ENCODE results near the gene NLRP12.
A peak's percentile ranks its signal among the peaks of the same experiment; 100 is the strongest.

NLRP12 gene

GRCh38 chr19:53867225-53868090 lies 43.3 kb upstream of the NLRP12 start, which contains the start of gene MYADM:
TSS of gene MYADM (plus strand) at chr19:53867883. CDS start at chr19:53873530, 5,647 bp downstream.
- Histone ChIP-seq H3K36me3 (ENCODE audit: control insufficient read depth in 5 of 5, insufficient read depth in 5 of 5, low read length in 5 of 5) (peaks cover 0 to 20% (median under 1%) of the 10 kb centered on the region in 5 donors), H3K27me3 (ENCODE audit: control insufficient read depth in 5 of 5, insufficient read depth in 4 of 5, low read length in 5 of 5) (no peaks in the 10 kb centered on the region), H3K9me3 (ENCODE audit: control insufficient read depth in 5 of 5, low read length in 5 of 5) (no peaks in the 10 kb centered on the region), H3K4me1 (ENCODE audit: control insufficient read depth in 5 of 5, insufficient read depth in 5 of 5, low read length in 5 of 5) (peaks cover 2 to 42% (median 34%) of the 10 kb centered on the region in 5 donors), H3K9ac (ENCODE audit: low read length in 5 of 5) (peak within 1 kb of the TSS; percentile 77 to 99 (median 95)), H3K27ac (ENCODE audit: low read depth, low read length) (peak within 1 kb of the TSS; percentile 89), H3K4me3 (ENCODE audit: low read depth in 1 of 5, low read length in 5 of 5) (peak within 1 kb of the TSS; percentile 98 to 100 (median 99))

GRCh38 chr19:53866865-53867224 lies 42.7 kb upstream of the NLRP12 start:
- Histone ChIP-seq H3K9ac (ENCODE audit: low read length in 5 of 5) (peak overlapping the region in 4 of 5 donors; percentile 17 to 82 (median 72)), H3K27ac (ENCODE audit: low read depth, low read length) (peak overlapping the region; percentile 86), H3K27me3 (ENCODE audit: control insufficient read depth in 5 of 5, insufficient read depth in 4 of 5, low read length in 5 of 5) (no peaks in the 10 kb centered on the region), H3K4me1 (ENCODE audit: control insufficient read depth in 5 of 5, insufficient read depth in 5 of 5, low read length in 5 of 5) (peaks cover 2 to 40% (median 32%) of the 10 kb centered on the region in 5 donors), H3K9me3 (ENCODE audit: control insufficient read depth in 5 of 5, low read length in 5 of 5) (no peaks in the 10 kb centered on the region), H3K36me3 (ENCODE audit: control insufficient read depth in 5 of 5, insufficient read depth in 5 of 5, low read length in 5 of 5) (peaks cover 0 to 14% (median 0%) of the 10 kb centered on the region in 5 donors), H3K4me3 (ENCODE audit: low read depth in 1 of 5, low read length in 5 of 5) (peak overlapping the region; percentile 60 to 82 (median 64))

DNA sequence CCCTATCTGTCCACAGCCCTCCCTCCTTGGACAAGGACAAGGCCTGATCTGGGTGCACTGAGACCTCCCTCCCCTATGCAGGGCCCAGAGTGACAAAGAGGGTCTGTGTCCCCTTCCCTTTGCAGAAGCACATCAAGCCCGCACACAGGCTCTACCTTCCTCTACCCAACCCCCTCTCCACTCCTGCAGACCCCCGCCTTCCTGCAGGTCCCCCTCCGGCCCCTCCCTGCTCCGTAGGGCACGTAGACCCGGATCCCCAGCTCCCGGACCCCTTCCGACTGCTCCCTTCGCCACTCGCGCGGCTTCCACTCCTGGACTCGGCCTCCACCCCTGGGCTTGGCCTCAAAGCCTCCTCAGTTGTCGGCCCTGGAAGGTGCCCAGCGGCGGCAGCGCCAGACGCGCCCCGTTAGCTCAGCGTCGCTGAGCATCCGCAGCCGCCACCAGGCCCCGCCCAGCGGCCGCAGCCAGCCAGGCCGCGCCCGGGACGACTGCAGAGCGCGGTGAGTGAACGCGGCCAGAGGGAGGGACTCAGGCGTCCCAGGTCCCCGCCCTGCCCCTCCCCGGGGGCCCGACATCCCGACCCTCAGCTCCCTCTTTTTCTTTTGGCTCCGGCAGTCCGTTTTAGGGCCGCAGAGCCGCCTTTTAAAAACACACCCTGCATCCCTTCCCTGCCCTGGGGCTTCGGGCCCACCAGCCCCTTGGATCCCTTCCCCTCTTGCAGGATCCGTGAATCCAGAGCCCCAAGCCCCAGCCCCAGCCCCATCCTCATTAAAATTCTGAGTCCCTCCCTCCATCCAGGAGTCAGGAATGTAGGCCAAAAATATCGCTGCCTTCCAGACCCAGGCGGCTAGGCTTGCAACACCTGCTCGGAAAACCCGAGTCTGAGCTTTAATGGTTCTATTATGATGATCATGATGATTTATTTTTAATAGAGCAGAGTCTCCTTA lies 42.1 kb upstream of the NLRP12 start:
- no peaks in the 10 kb centered on the region for H3K9me3 ChIP-seq (ENCODE audit: control insufficient read depth in 5 of 5, low read length in 5 of 5)

GRCh38 chr19:53865523-53865917 lies 41.4 kb upstream of the NLRP12 start:
- no peaks in the 10 kb centered on the region for H3K9me3 ChIP-seq (ENCODE audit: control insufficient read depth in 5 of 5, low read length in 5 of 5)
- peak overlapping the region; percentile 86 for H3K27ac ChIP-seq (ENCODE audit: low read depth, low read length)
- peaks cover 2 to 30% (median 23%) of the 10 kb centered on the region in 5 donors for H3K4me1 ChIP-seq (ENCODE audit: control insufficient read depth in 5 of 5, insufficient read depth in 5 of 5, low read length in 5 of 5)
- H3K9ac ChIP-seq (ENCODE audit: low read length in 5 of 5) = peak overlapping the region in 4 of 5 donors; percentile 41 to 82 (median 50)
- no peaks in the 10 kb centered on the region for H3K27me3 ChIP-seq (ENCODE audit: control insufficient read depth in 5 of 5, insufficient read depth in 4 of 5, low read length in 5 of 5)
- peaks cover 0 to 3% (median 0%) of the 10 kb centered on the region in 5 donors for H3K36me3 ChIP-seq (ENCODE audit: control insufficient read depth in 5 of 5, insufficient read depth in 5 of 5, low read length in 5 of 5)
- H3K4me3 ChIP-seq (ENCODE audit: low read depth in 1 of 5, low read length in 5 of 5) = peak overlapping the region; percentile 59 to 73 (median 64)

More for the DNA sequence above, 42.1 kb upstream of the NLRP12 start:
- H3K36me3 ChIP-seq (ENCODE audit: control insufficient read depth in 5 of 5, insufficient read depth in 5 of 5, low read length in 5 of 5) = peaks cover 0 to 9% (median 0%) of the 10 kb centered on the region in 5 donors
- peaks cover 2 to 37% (median 29%) of the 10 kb centered on the region in 5 donors for H3K4me1 ChIP-seq (ENCODE audit: control insufficient read depth in 5 of 5, insufficient read depth in 5 of 5, low read length in 5 of 5)
- H3K4me3 ChIP-seq (ENCODE audit: low read depth in 1 of 5, low read length in 5 of 5) = peak overlapping the region; percentile 59 to 73 (median 64)
- H3K27ac ChIP-seq (ENCODE audit: low read depth, low read length) = peak overlapping the region; percentile 86
- H3K9ac ChIP-seq (ENCODE audit: low read length in 5 of 5) = peak overlapping the region; percentile 41 to 82 (median 56)
- no peaks in the 10 kb centered on the region for H3K27me3 ChIP-seq (ENCODE audit: control insufficient read depth in 5 of 5, insufficient read depth in 4 of 5, low read length in 5 of 5)

DNA sequence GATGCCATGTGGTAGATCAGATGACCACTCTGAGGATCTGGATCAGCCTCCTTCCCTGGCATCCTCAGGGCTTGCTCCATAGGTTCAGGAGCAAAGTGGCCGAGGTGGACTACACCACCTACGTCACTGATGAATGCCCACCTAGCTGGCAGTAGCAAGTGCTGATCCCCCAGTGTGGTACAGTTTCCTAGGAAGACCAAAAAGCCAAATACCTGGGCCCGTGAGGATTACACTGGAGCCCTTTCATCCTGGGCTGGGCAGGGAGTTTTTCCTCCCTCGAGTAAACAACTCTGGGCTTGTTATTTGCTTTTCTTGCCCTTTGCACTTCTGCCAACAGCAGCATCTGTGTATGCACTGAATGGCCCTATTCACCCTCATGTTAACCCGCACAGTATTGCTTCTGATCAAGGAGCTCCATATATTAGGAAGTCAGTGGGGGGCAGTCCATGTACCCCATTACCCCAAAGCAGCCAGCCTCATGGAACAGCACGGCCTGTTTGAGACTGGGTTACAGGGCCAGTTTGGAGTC lies 40.3 kb upstream of the NLRP12 start:
- Histone ChIP-seq H3K9me3 (ENCODE audit: control insufficient read depth in 5 of 5, low read length in 5 of 5) (no peaks in the 10 kb centered on the region), H3K27ac (ENCODE audit: low read depth, low read length) (no peak overlapping the region), H3K4me3 (ENCODE audit: low read depth in 1 of 5, low read length in 5 of 5) (no peak overlapping the region), H3K27me3 (ENCODE audit: control insufficient read depth in 5 of 5, insufficient read depth in 4 of 5, low read length in 5 of 5) (no peaks in the 10 kb centered on the region), H3K9ac (ENCODE audit: low read length in 5 of 5) (no peak overlapping the region), H3K36me3 (ENCODE audit: control insufficient read depth in 5 of 5, insufficient read depth in 5 of 5, low read length in 5 of 5) (no peaks in the 10 kb centered on the region), H3K4me1 (ENCODE audit: control insufficient read depth in 5 of 5, insufficient read depth in 5 of 5, low read length in 5 of 5) (peaks cover 0 to 27% (median 20%) of the 10 kb centered on the region in 5 donors)

DNA sequence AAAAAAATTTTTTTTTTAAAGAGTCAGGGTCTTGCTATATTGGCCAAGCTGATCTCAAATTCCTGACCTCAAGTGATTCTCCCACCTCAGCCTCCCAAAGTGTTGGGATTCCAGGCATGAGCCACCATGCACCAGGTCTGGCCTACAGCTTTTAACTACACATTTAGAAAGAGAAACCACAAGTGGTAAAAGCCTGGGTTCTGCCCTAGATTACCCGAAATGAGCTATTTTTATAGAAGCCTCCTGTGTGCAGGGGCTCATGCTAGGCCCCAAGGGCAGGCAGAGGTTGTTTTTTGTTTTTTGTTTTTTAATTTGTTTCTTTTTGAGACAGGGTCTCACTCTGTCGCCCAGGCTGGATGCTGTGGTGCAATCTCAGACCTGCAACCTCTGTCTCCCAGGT lies 29.6 kb upstream of the NLRP12 start:
- no peaks in the 10 kb centered on the region for H3K27me3 ChIP-seq (ENCODE audit: control insufficient read depth in 5 of 5, insufficient read depth in 4 of 5, low read length in 5 of 5)
- H3K9me3 ChIP-seq (ENCODE audit: control insufficient read depth in 5 of 5, low read length in 5 of 5) = no peaks in the 10 kb centered on the region
- no peak overlapping the region for H3K27ac ChIP-seq (ENCODE audit: low read depth, low read length)
- H3K4me3 ChIP-seq (ENCODE audit: low read depth in 1 of 5, low read length in 5 of 5) = no peak overlapping the region
- no peaks in the 10 kb centered on the region for H3K36me3 ChIP-seq (ENCODE audit: control insufficient read depth in 5 of 5, insufficient read depth in 5 of 5, low read length in 5 of 5)
- H3K9ac ChIP-seq (ENCODE audit: low read length in 5 of 5) = no peak overlapping the region
- peaks cover 3 to 25% (median 8%) of the 10 kb centered on the region in 5 donors for H3K4me1 ChIP-seq (ENCODE audit: control insufficient read depth in 5 of 5, insufficient read depth in 5 of 5, low read length in 5 of 5)

- H3K27me3 ChIP-seq (ENCODE audit: control insufficient read depth in 5 of 5, insufficient read depth in 4 of 5, low read length in 5 of 5) = no peaks in the 10 kb centered on the region
- H3K4me1 ChIP-seq (ENCODE audit: control insufficient read depth in 5 of 5, insufficient read depth in 5 of 5, low read length in 5 of 5) = peaks cover 3 to 29% (median 11%) of the 10 kb centered on the region in 5 donors
- no peak overlapping the region for H3K27ac ChIP-seq (ENCODE audit: low read depth, low read length)
- H3K4me3 ChIP-seq (ENCODE audit: low read depth in 1 of 5, low read length in 5 of 5) = peak overlapping the region in 3 of 5 donors; percentile 13 to 41 (median 13)
- no peaks in the 10 kb centered on the region for H3K36me3 ChIP-seq (ENCODE audit: control insufficient read depth in 5 of 5, insufficient read depth in 5 of 5, low read length in 5 of 5)
- no peaks in the 10 kb centered on the region for H3K9me3 ChIP-seq (ENCODE audit: control insufficient read depth in 5 of 5, low read length in 5 of 5)
- no peak overlapping the region for H3K9ac ChIP-seq (ENCODE audit: low read length in 5 of 5)
Observed at GRCh38 chr19:53849237-53849676, 25.1 kb upstream of the NLRP12 start.

GRCh38 chr19:53847555-53847954 lies 23.4 kb upstream of the NLRP12 start:
- Histone ChIP-seq H3K36me3 (ENCODE audit: control insufficient read depth in 5 of 5, insufficient read depth in 5 of 5, low read length in 5 of 5) (no peaks in the 10 kb centered on the region), H3K9ac (ENCODE audit: low read length in 5 of 5) (no peak overlapping the region), H3K4me3 (ENCODE audit: low read depth in 1 of 5, low read length in 5 of 5) (no peak overlapping the region), H3K27ac (ENCODE audit: low read depth, low read length) (no peak overlapping the region), H3K27me3 (ENCODE audit: control insufficient read depth in 5 of 5, insufficient read depth in 4 of 5, low read length in 5 of 5) (no peaks in the 10 kb centered on the region), H3K9me3 (ENCODE audit: control insufficient read depth in 5 of 5, low read length in 5 of 5) (no peaks in the 10 kb centered on the region), H3K4me1 (ENCODE audit: control insufficient read depth in 5 of 5, insufficient read depth in 5 of 5, low read length in 5 of 5) (peaks cover 3 to 27% (median 11%) of the 10 kb centered on the region in 5 donors)

DNA sequence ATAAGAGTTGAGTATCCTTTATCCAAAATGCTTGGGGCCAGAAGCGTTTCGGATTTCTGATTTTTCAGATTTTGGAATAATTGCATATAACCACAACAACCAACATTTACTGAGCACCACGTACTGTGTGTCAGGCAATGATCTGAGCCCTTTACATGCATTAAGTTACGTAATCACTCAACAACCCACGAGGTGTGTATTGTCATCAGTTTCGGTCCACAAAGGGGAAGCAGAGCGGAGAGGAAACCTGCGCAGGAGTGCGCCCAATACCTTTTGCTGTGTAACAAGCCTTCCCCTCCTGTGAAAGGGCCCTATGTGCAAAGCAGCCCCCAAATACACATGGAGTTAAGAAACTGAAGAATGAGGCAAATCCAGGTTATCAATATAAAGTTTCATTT lies 20.7 kb upstream of the NLRP12 start:
- H3K9me3 ChIP-seq (ENCODE audit: control insufficient read depth in 5 of 5, low read length in 5 of 5) = no peaks in the 10 kb centered on the region
- H3K27me3 ChIP-seq (ENCODE audit: control insufficient read depth in 5 of 5, insufficient read depth in 4 of 5, low read length in 5 of 5) = no peaks in the 10 kb centered on the region
- no peaks in the 10 kb centered on the region for H3K36me3 ChIP-seq (ENCODE audit: control insufficient read depth in 5 of 5, insufficient read depth in 5 of 5, low read length in 5 of 5)
- H3K4me3 ChIP-seq (ENCODE audit: low read depth in 1 of 5, low read length in 5 of 5) = no peak overlapping the region
- peaks cover 0 to 16% (median 9%) of the 10 kb centered on the region in 5 donors for H3K4me1 ChIP-seq (ENCODE audit: control insufficient read depth in 5 of 5, insufficient read depth in 5 of 5, low read length in 5 of 5)
- H3K9ac ChIP-seq (ENCODE audit: low read length in 5 of 5) = no peak overlapping the region
- no peak overlapping the region for H3K27ac ChIP-seq (ENCODE audit: low read depth, low read length)
